OCI-LY3 (cell line): Measurements from ENCODE around the gene AHNAK2.

ENCODE experiments used
- H2AFZ ChIP-seq: fragments of 200-600, 300-600 bp; shearing (Covaris generic); 2 replicates; pipeline ENCODE4 v1.6.0; 2014; ENCODE audit warnings: antibody characterized with exemption, low read depth, low read length
- H3K27ac ChIP-seq: fragments of 200-600, 300-600 bp; sonication (generic); 2 replicates; pipeline ENCODE4 v1.5.1; 2014; ENCODE audit warnings: mild to moderate bottlenecking, low read length, moderate library complexity, mixed read lengths
- H3K27me3 ChIP-seq: fragments of 200-600, 300-600 bp; sonication (generic); 2 replicates; pipeline ENCODE4 v1.6.1; 2014; ENCODE audit warnings: low read depth, low read length, mixed read lengths
- H3K36me3 ChIP-seq: fragments of 200-600, 300-600 bp; sonication (generic); replicated peaks from 2 replicates; pipeline ENCODE3; 2014; ENCODE audit warnings: low read depth, low read length, mixed read lengths
- H3K4me1 ChIP-seq: fragments of 300-600, 200-600 bp; sonication (generic); 2 replicates; pipeline ENCODE4 v1.6.1; 2014; ENCODE audit warnings: low read length, mixed read lengths
- H3K4me2 ChIP-seq: fragments of 200-600, 300-600 bp; sonication (generic); 2 replicates; pipeline ENCODE4 v1.6.1; 2014; ENCODE audit warnings: low read length, mixed read lengths
- H3K4me3 ChIP-seq: fragments of 300-600, 200-600 bp; sonication (generic); 2 replicates; pipeline ENCODE4 v1.5.1; 2014; ENCODE audit warnings: antibody characterized with exemption, mild to moderate bottlenecking, low read length, moderate library complexity
- H3K79me2 ChIP-seq: fragments of 300-600, 200-600 bp; shearing (Covaris generic); 2 replicates; pipeline ENCODE4 v1.6.1; 2014; ENCODE audit warnings: mild to moderate bottlenecking, low read length, mixed read lengths
- H3K9ac ChIP-seq: fragments of 300-600, 200-600 bp; shearing (Covaris generic); 2 replicates; pipeline ENCODE4 v1.6.0; 2014; ENCODE audit warnings: mild to moderate bottlenecking, low read length, moderate library complexity
- H3K9me3 ChIP-seq: fragments of 200-600, 300-600 bp; shearing (Covaris generic); 2 replicates; pipeline ENCODE4 v1.6.1; 2014; ENCODE audit warnings: low read length, mixed read lengths; ENCODE audit not compliant: insufficient read depth
- H4K20me1 ChIP-seq: fragments of 200-600, 300-600 bp; sonication (generic); 2 replicates; pipeline ENCODE4 v1.6.1; 2016; ENCODE audit warnings: low read length, mixed read lengths; ENCODE audit not compliant: insufficient read depth
- EZH2phosphoT487 ChIP-seq: fragments of 200-600 bp; shearing (Covaris generic); IDR thresholded peaks from 2 replicates; pipeline ENCODE4 v1.6.1; 2018; ENCODE audit warnings: antibody characterized with exemption, mixed run types, low read depth
- TF ChIP-seq, protein P1 (sequence below): fragments of 200-600, 300-600 bp; sonication (generic); IDR thresholded peaks from 2 replicates; pipeline ENCODE4 v1.5.1; 2014; ENCODE audit warnings: antibody characterized with exemption, low read length, low read depth

Gene AHNAK2

DNA sequence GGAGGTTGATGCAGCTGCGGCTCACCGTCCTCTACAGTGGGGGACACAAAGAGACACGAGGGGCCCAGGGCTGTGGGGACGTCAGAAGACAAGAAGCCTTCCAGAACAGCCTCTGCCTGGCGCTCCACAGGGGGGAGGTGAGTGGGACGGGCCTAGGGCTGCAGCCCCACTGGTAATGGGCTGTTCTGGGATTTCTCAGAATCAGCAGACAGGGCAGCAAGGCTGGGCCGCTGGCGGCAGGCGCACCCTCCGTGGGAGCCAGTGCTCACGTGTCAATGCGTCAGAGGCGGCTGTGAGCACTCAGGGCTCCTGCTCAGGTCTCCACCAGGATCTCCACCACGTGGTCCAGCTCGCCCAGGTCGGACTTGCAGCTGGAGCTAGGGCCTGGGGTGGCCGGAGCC is 32.7 kb upstream of the AHNAK2 start:
- Histone ChIP-seq H3K9ac (no peak overlapping the region), H3K36me3 (peaks cover 64% of the 10 kb centered on the region)
- TF ChIP-seq EZH2phosphoT487 = no peak
- TF ChIP-seq, protein P1, sequence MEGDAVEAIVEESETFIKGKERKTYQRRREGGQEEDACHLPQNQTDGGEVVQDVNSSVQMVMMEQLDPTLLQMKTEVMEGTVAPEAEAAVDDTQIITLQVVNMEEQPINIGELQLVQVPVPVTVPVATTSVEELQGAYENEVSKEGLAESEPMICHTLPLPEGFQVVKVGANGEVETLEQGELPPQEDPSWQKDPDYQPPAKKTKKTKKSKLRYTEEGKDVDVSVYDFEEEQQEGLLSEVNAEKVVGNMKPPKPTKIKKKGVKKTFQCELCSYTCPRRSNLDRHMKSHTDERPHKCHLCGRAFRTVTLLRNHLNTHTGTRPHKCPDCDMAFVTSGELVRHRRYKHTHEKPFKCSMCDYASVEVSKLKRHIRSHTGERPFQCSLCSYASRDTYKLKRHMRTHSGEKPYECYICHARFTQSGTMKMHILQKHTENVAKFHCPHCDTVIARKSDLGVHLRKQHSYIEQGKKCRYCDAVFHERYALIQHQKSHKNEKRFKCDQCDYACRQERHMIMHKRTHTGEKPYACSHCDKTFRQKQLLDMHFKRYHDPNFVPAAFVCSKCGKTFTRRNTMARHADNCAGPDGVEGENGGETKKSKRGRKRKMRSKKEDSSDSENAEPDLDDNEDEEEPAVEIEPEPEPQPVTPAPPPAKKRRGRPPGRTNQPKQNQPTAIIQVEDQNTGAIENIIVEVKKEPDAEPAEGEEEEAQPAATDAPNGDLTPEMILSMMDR = no peak

DNA sequence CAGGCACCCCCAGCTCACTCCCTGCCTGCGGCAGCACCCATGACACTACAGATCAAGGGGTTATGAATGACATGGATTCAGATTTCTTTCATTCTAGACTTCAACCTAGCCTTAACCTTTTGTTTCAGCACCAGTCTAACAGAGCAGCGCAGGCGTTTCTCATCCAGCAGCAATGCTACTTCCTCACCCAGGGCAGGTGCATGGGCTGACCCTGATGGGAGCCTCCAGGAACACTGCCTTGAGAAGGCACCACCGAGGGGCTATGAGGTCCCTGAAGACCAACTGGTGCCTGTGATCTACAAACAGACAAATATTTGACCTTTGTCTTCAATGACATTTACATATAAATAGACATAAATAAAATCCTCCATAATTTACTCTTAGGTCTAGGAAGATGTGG is 31.9 kb upstream of the AHNAK2 start:
- H3K4me2 ChIP-seq = no peak overlapping the region
- H4K20me1 ChIP-seq = peaks cover 86% of the 10 kb centered on the region
- no peak for TF ChIP-seq EZH2phosphoT487
- TF ChIP-seq, protein P1 = no peak
- no peaks in the 10 kb centered on the region for H3K27me3 ChIP-seq
- no peak overlapping the region for H3K9ac ChIP-seq
- no peak overlapping the region for H2AFZ ChIP-seq
- peaks cover 15% of the 10 kb centered on the region for H3K4me1 ChIP-seq
- no peak overlapping the region for H3K4me3 ChIP-seq
- no peaks in the 10 kb centered on the region for H3K9me3 ChIP-seq
- H3K79me2 ChIP-seq = peaks cover 84% of the 10 kb centered on the region
- no peak overlapping the region for H3K27ac ChIP-seq
- H3K36me3 ChIP-seq = peaks cover 58% of the 10 kb centered on the region

More for the DNA sequence above, 32.7 kb upstream of the AHNAK2 start:
- H3K9me3 ChIP-seq = no peaks in the 10 kb centered on the region
- H3K4me2 ChIP-seq = no peak overlapping the region
- peaks cover 91% of the 10 kb centered on the region for H4K20me1 ChIP-seq
- no peak overlapping the region for H2AFZ ChIP-seq
- H3K79me2 ChIP-seq = peaks cover 92% of the 10 kb centered on the region
- H3K4me3 ChIP-seq = no peak overlapping the region
- H3K4me1 ChIP-seq = peaks cover 20% of the 10 kb centered on the region
- H3K27ac ChIP-seq = no peak overlapping the region
- no peaks in the 10 kb centered on the region for H3K27me3 ChIP-seq

DNA sequence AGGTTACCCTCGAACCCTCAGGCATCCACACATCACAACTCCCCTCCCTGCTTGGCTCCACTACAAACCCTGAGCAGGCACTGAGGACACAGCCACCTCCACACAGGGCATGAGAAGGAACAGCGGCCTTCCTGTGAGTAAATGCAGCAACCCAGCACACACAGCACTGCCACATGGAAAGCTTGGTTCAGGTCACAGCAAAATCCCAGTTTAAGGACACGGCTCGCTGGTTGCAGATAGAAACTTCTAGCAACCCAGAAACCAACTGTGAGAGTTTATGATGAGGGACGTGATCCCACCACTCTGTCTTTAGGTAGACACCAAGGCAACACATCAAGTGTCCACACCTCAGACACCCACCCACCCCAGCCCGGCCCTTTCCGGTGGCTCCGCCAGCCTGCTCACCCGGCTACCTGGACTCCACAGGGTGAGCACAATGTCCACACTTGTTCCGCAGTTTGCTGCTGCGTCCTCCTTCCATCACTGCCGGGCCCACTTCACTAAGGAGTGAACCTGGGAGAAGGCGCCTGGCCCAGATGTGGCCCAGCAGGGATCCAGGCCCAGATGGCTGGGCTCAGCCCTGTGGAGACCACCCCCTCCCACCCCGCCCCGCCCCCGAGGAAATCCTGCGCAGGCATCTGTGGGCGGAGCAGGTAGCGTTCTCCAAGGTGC is 29.6 kb upstream of the AHNAK2 start:
- Histone ChIP-seq H3K79me2 (peaks cover 60% of the 10 kb centered on the region), H3K9me3 (no peaks in the 10 kb centered on the region), H3K4me1 (peaks cover 8% of the 10 kb centered on the region), H3K9ac (no peak overlapping the region), H3K27ac (no peak overlapping the region), H2AFZ (no peak overlapping the region), H3K27me3 (no peaks in the 10 kb centered on the region), H3K4me2 (no peak overlapping the region), H3K36me3 (peaks cover 49% of the 10 kb centered on the region), H4K20me1 (peaks cover 65% of the 10 kb centered on the region), H3K4me3 (no peak overlapping the region)
- TF ChIP-seq, protein P1 = no peak
- no peak for TF ChIP-seq EZH2phosphoT487

DNA sequence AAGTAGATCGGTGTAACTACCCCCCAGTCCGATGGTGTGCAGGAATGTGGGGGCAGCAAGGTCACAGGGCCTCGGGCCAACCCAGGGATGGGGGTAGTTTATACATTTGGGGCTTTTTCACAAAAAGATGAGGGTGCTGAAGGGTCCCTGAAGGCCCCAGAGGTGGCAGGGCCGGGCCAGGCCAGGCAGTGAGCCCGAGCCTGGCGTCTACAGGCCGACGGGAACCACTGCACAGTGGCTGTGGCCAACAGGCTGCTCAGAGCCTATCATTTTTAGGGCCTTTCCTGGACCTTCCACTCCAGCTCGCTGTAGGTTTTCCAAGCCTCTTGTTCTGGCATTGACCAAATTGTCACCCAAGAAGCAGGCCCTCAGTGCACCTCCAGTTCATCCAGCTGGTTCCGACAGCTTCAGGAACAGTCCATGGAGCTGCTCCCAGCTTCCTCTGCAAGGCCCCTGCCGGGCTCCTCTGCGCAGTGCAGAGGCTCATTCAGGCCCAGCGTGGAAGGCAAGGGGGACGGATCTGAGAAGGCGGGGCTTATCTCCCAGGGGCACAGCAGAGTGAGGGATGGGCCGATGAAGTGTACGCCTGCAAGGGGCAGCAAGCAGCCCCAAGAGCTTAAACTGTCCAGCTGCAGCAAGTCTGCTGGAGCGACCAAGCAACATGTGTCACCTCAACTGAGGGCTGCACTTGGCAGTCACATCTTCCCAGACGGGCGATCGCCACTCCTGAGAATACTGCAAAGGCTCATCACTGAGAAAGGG is 28.8 kb upstream of the AHNAK2 start:
- peaks cover 47% of the 10 kb centered on the region for H3K36me3 ChIP-seq
- no peak overlapping the region for H3K4me3 ChIP-seq
- H2AFZ ChIP-seq = no peak overlapping the region
- H4K20me1 ChIP-seq = peaks cover 57% of the 10 kb centered on the region
- H3K4me1 ChIP-seq = peaks cover 8% of the 10 kb centered on the region
- no peaks in the 10 kb centered on the region for H3K9me3 ChIP-seq
- TF ChIP-seq EZH2phosphoT487 = no peak
- TF ChIP-seq, protein P1 = no peak
- H3K79me2 ChIP-seq = peaks cover 53% of the 10 kb centered on the region
- no peaks in the 10 kb centered on the region for H3K27me3 ChIP-seq
- no peak overlapping the region for H3K4me2 ChIP-seq
- H3K27ac ChIP-seq = no peak overlapping the region
- H3K9ac ChIP-seq = no peak overlapping the region
